ENCODE data around the gene RABIF. TPM values are rescaled to one million over a fixed set of nuclear protein-coding genes. Genes with fewer than 3 reads are reported as not detected.
"Not testable (repeated sequence)": the region's sequence is repeated elsewhere in the genome, so short reads cannot be mapped to it uniquely, and the experiment has no call there.

The RABIF gene
- total RNA-seq, result 8.3 TPM
- long read RNA-seq, transcript RABIF-201 (2 exons, 2,430 nt), result major isoform, 16 of 21 reads
- long read RNA-seq, partial matches to known transcripts, result 0 of 21 reads
- long read RNA-seq, other reads (novel, unspliced or antisense), result 5 of 21 reads

- Histone ChIP-seq H3K4me1 (peaks cover 19% of the 10 kb centered on the region), H3K27ac (peak within 1 kb of the TSS; percentile 97), H3K4me3 (peak within 1 kb of the TSS; percentile 81), H3K36me3 (peaks cover 30% of the 10 kb centered on the region), H3K27me3 (ENCODE audit: low read depth) (no peaks in the 10 kb centered on the region), H3K9me3 (no peaks in the 10 kb centered on the region)
- peak; percentile 99 for ATAC-seq
- intact Hi-C loops (cut with DNase I), result no loop called here
- peak; percentile 98 for DNase-seq
- no peak for TF ChIP-seq CTCF (IDR thresholded peaks at IDR 0.05)
Observed at GRCh38 chr1:202888531-202889360, at the start of gene RABIF. TSS of gene RABIF (minus strand) at chr1:202889149. CDS start at chr1:202889098, 51 bp downstream.

- Histone ChIP-seq H3K4me1 (no peaks in the 10 kb centered on the region), H3K36me3 (peaks cover 39% of the 10 kb centered on the region), H3K4me3 (no peak overlapping the region), H3K27ac (no peak overlapping the region), H3K27me3 (ENCODE audit: low read depth) (no peaks in the 10 kb centered on the region), H3K9me3 (no peaks in the 10 kb centered on the region)
- ATAC-seq, result no peak
- DNase-seq, result no peak
- intact Hi-C loops (cut with DNase I), result no loop called here
- TF ChIP-seq CTCF (IDR thresholded peaks at IDR 0.05), result no peak
Observed at GRCh38 chr1:202938287-202938925, 49.5 kb upstream of the RABIF start.

GRCh38 chr1:202936409-202936808, 47.5 kb upstream of the RABIF start:
- intact Hi-C loops (cut with DNase I); ATAC-seq; H3K9me3 ChIP-seq; H3K27me3 ChIP-seq (ENCODE audit: low read depth); H3K4me3 ChIP-seq; H3K4me1 ChIP-seq; H3K27ac ChIP-seq; DNase-seq: not testable (repeated sequence)
- peaks cover 19% of the 10 kb centered on the region for H3K36me3 ChIP-seq

GRCh38 chr1:202935844-202936243, 46.9 kb upstream of the RABIF start:
- Histone ChIP-seq H3K27me3 (ENCODE audit: low read depth) (no peaks in the 10 kb centered on the region), H3K36me3 (peaks cover 14% of the 10 kb centered on the region), H3K4me3 (no peak overlapping the region), H3K9me3 (no peaks in the 10 kb centered on the region), H3K4me1 (no peaks in the 10 kb centered on the region), H3K27ac (no peak overlapping the region)
- ATAC-seq (no peak), DNase-seq (no peak)
- intact Hi-C loops (cut with DNase I), result no loop called here
- TF ChIP-seq CTCF (IDR thresholded peaks at IDR 0.05), result no peak

- no peaks in the 10 kb centered on the region for H3K9me3 ChIP-seq
- DNase-seq, result no peak
- H3K27me3 ChIP-seq (ENCODE audit: low read depth), result no peaks in the 10 kb centered on the region
- no peak for ATAC-seq
- H3K36me3 ChIP-seq, result peaks cover 3% of the 10 kb centered on the region
- no peak overlapping the region for H3K4me3 ChIP-seq
- no peaks in the 10 kb centered on the region for H3K4me1 ChIP-seq
- no peak for TF ChIP-seq CTCF (IDR thresholded peaks at IDR 0.05)
- H3K27ac ChIP-seq, result no peak overlapping the region
- intact Hi-C loops (cut with DNase I), result no loop called here
Observed at GRCh38 chr1:202934755-202935154, 45.8 kb upstream of the RABIF start.

- Histone ChIP-seq H3K9me3 (no peaks in the 10 kb centered on the region), H3K27ac (no peak overlapping the region), H3K36me3 (no peaks in the 10 kb centered on the region), H3K4me3 (no peak overlapping the region), H3K4me1 (no peaks in the 10 kb centered on the region), H3K27me3 (ENCODE audit: low read depth) (no peaks in the 10 kb centered on the region)
- TF ChIP-seq CTCF (IDR thresholded peaks at IDR 0.05), result no peak
- ATAC-seq (no peak), DNase-seq (no peak)
- intact Hi-C loops (cut with DNase I), result no loop called here
Observed at GRCh38 chr1:202932476-202932875, 43.5 kb upstream of the RABIF start.
